GM23338 (cell line): ENCODE measurements around the gene HCRT. TPM values are rescaled to one million over a fixed set of nuclear protein-coding genes. Genes with fewer than 3 reads are reported as not detected.

Experiments
- ATAC-seq: fragments of 200-7000 bp; cut with Tn5 transposase; 3 replicates; pipeline ENCODE4 v1.9.1; 2020
- DNase-seq: peaks from one replicate; pipeline ENCODE4 v3.0.0-alpha.2; 2015; ENCODE audit warnings: low spot score
- H2AFZ ChIP-seq: fragments of 200-600 bp; sonication (generic); 2 replicates; pipeline ENCODE4 v1.8.0; 2016; ENCODE audit warnings: antibody characterized with exemption, mild to moderate bottlenecking, moderate library complexity
- H3F3A ChIP-seq: fragments of 200-600 bp; sonication (generic); replicated peaks from 2 replicates; pipeline ENCODE4 v1.8.0; 2017; ENCODE audit warnings: antibody characterized with exemption, mixed run types, low read depth
- H3K27ac ChIP-seq: fragments of 200-600 bp; sonication (generic); 2 replicates; pipeline ENCODE4 v1.6.1; 2016; ENCODE audit warnings: low read depth
- H3K27me3 ChIP-seq: fragments of 200-600 bp; sonication (generic); 2 replicates; pipeline ENCODE4 v1.8.0; 2016; ENCODE audit warnings: mild to moderate bottlenecking, mixed run types, moderate library complexity; ENCODE audit not compliant: insufficient read depth
- H3K36me3 ChIP-seq: fragments of 200-600 bp; sonication (generic); 2 replicates; pipeline ENCODE4 v1.8.0; 2016; ENCODE audit warnings: mild to moderate bottlenecking; ENCODE audit not compliant: insufficient read depth
- H3K4me1 ChIP-seq: fragments of 200-600 bp; sonication (generic); 2 replicates; pipeline ENCODE4 v1.8.0; 2016; ENCODE audit warnings: mild to moderate bottlenecking, moderate library complexity; ENCODE audit not compliant: insufficient read depth
- H3K4me2 ChIP-seq: fragments of 200-600 bp; sonication (generic); 2 replicates; pipeline ENCODE4 v1.7.1; 2017; ENCODE audit warnings: mixed run types
- H3K4me3 ChIP-seq: fragments of 200-600 bp; sonication (generic); 2 replicates; pipeline ENCODE4 v1.6.1; 2016; ENCODE audit warnings: mixed run types
- H3K79me2 ChIP-seq: fragments of 200-600 bp; sonication (generic); replicated peaks from 2 replicates; pipeline ENCODE4 v1.8.0; 2017; ENCODE audit warnings: mild to moderate bottlenecking; ENCODE audit not compliant: insufficient read depth
- H3K9me2 ChIP-seq: fragments of 200-600 bp; sonication (generic); 2 replicates; pipeline ENCODE4 v1.8.0; 2017; ENCODE audit not compliant: insufficient read depth
- H4K20me1 ChIP-seq: fragments of 200-600 bp; sonication (generic); replicated peaks from 2 replicates; pipeline ENCODE4 v1.8.0; 2017; ENCODE audit warnings: mild to moderate bottlenecking; ENCODE audit not compliant: insufficient read depth
- H3K27ac Mint-ChIP-seq: 2 replicates; pipeline ENCODE4 v1.8.0; 2020; ENCODE audit warnings: inconsistent platforms, mild to moderate bottlenecking, moderate library complexity, mixed read lengths
- H3K27me3 Mint-ChIP-seq: 3 replicates; pipeline ENCODE4 v1.8.0; 2022; ENCODE audit warnings: low read depth, mild to moderate bottlenecking, moderate library complexity, mixed read lengths, inconsistent platforms; ENCODE audit not compliant: insufficient read depth, poor library complexity
- H3K36me3 Mint-ChIP-seq: 3 replicates; pipeline ENCODE4 v1.8.0; 2021; ENCODE audit warnings: low read depth, mild to moderate bottlenecking, inconsistent platforms, moderate library complexity, mixed read lengths
- H3K4me1 Mint-ChIP-seq: 3 replicates; pipeline ENCODE4 v1.8.0; 2020; ENCODE audit warnings: mild to moderate bottlenecking, inconsistent platforms, mixed read lengths
- H3K4me3 Mint-ChIP-seq: 3 replicates; pipeline ENCODE4 v1.8.0; 2021; ENCODE audit warnings: moderate library complexity, mild to moderate bottlenecking, inconsistent platforms, mixed read lengths
- H3K9me3 Mint-ChIP-seq: 3 replicates; pipeline ENCODE4 v1.8.0; 2020; ENCODE audit warnings: moderate library complexity, mild to moderate bottlenecking, inconsistent platforms, mixed read lengths
- CREB1 ChIP-seq: fragments of 250-450 bp; sonication (Bioruptor Pico); IDR thresholded peaks from 2 replicates; pipeline ENCODE4 v1.5.0; 2020; ENCODE audit warnings: low read depth, mild to moderate bottlenecking, moderate library complexity
- EZH2 ChIP-seq: fragments of 200-600 bp; sonication (generic); IDR thresholded peaks from one replicate; pipeline ENCODE4 v1.8.0; 2017; ENCODE audit warnings: antibody characterized with exemption, mild to moderate bottlenecking, low read depth; ENCODE audit not compliant: unreplicated experiment
- EZH2phosphoT487 ChIP-seq: fragments of 200-600 bp; sonication (generic); IDR thresholded peaks from one replicate; pipeline ENCODE4 v1.8.1; 2018; ENCODE audit warnings: antibody characterized with exemption; ENCODE audit not compliant: unreplicated experiment
- JUNB ChIP-seq: IDR thresholded peaks from one replicate; pipeline ENCODE4 v1.6.1; 2016; ENCODE audit warnings: antibody characterized with exemption; ENCODE audit not compliant: unreplicated experiment
- NANOG ChIP-seq: IDR thresholded peaks from 2 replicates; pipeline ENCODE4 v1.6.1; 2016; ENCODE audit warnings: antibody characterized with exemption, borderline replicate concordance
- POLR2AphosphoS5 ChIP-seq: IDR thresholded peaks from 2 replicates; pipeline ENCODE4 v1.6.1; 2016; ENCODE audit warnings: antibody characterized with exemption, low read depth
- STAT1 ChIP-seq: IDR thresholded peaks from one replicate; pipeline ENCODE4 v1.6.1; 2016; ENCODE audit warnings: antibody characterized with exemption; ENCODE audit not compliant: unreplicated experiment
- ZNF114 ChIP-seq: fragments of 250-450 bp; sonication (Bioruptor Pico); IDR thresholded peaks from 2 replicates; pipeline ENCODE4 v1.5.0; 2020; ENCODE audit warnings: mild to moderate bottlenecking, moderate library complexity
- ZNF331 ChIP-seq: fragments of 250-450 bp; sonication (Bioruptor Pico); IDR thresholded peaks from 2 replicates; pipeline ENCODE4 v1.5.0; 2020; ENCODE audit warnings: low read depth, mild to moderate bottlenecking, moderate library complexity
- polyA plus RNA-seq: library from polyadenylated mRNA; unstranded; fragments of >200 nt; fragmentation: Nextera tagmentation; extraction: Ambion mirVana; gene quantifications from 2 replicates; pipeline ENCODE4 v1.2.1, GENCODE V29; 2016
- total RNA-seq: library from RNA; depleted of rRNA; stranded (reverse); fragments of >200 nt; shearing (Covaris generic); gene quantifications from 2 replicates; pipeline ENCODE4 v1.2.3, GENCODE V29; 2014
- TF ChIP-seq, protein P1 (sequence below), 2 experiments: fragments of 200-600 bp in 1 of 2; sonication (generic) in 1 of 2; conservative IDR thresholded peaks; 2 replicates each; pipeline versions ENCODE4 v1.5.1 to v1.6.1; 2016 to 2017; ENCODE audit warnings: antibody characterized with exemption in 2 of 2, low read depth in 2 of 2, mild to moderate bottlenecking in 2 of 2, moderate library complexity in 1 of 2
- TF ChIP-seq, protein P2 (sequence below): IDR thresholded peaks from one replicate; pipeline ENCODE4 v1.6.1; 2018; ENCODE audit warnings: antibody characterized with exemption; ENCODE audit not compliant: unreplicated experiment
- TF ChIP-seq, protein P3 (sequence below): IDR thresholded peaks from 2 replicates; pipeline ENCODE4 v1.6.1; 2016; ENCODE audit warnings: antibody characterized with exemption
- TF ChIP-seq, protein P4 (sequence below): fragments of 250-450 bp; sonication (Bioruptor Pico); IDR thresholded peaks from 2 replicates; pipeline ENCODE4 v1.5.0; 2020; ENCODE audit warnings: mild to moderate bottlenecking, moderate library complexity

HCRT gene
- total and polyA plus RNA-seq, 2 experiments from 2014 or later = not detected

DNA sequence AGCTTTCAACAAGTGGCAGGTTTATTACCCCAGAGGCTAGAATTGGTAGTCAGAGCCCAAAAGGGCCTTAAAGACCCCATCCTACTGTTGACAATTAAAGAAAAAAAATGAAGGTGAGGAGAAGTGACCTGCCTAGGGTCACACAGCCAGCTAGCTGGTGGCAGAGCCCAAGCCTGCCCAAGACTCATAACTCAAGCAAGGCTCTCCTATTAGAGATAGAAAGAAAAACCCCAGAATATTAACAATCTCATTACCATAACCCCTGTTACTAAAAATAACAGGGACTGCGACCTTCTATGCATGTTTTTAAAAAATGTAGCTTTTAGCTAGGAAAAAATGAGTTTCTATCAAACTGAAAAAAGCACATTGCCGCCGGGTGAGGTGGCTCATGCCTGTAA is 48.6 kb downstream of the HCRT start:
- Mint-ChIP-seq H3K9me3 (no peaks in the 10 kb centered on the region), H3K4me3 (no peak overlapping the region), H3K27ac (no peak overlapping the region), H3K4me1 (peaks cover 23% of the 10 kb centered on the region), H3K36me3 (peaks cover 5% of the 10 kb centered on the region), H3K27me3 (peaks cover 6% of the 10 kb centered on the region)
- peaks cover 10% of the 10 kb centered on the region for H3K4me1 ChIP-seq
- no peak for ATAC-seq
- no peaks in the 10 kb centered on the region for H3K9me2 ChIP-seq
- H3F3A ChIP-seq = 0 out of 2 replicates have a peak, but pooled peaks cover 4% of the 10 kb centered on the region
- no peaks in the 10 kb centered on the region; the same call in 1 of the 2 replicates for H3K36me3 ChIP-seq
- H3K27me3 ChIP-seq = no peaks in the 10 kb centered on the region
- peak overlapping the region; percentile 22 for H3K27ac ChIP-seq
- DNase-seq = no peak
- TF ChIP-seq, protein P1, sequence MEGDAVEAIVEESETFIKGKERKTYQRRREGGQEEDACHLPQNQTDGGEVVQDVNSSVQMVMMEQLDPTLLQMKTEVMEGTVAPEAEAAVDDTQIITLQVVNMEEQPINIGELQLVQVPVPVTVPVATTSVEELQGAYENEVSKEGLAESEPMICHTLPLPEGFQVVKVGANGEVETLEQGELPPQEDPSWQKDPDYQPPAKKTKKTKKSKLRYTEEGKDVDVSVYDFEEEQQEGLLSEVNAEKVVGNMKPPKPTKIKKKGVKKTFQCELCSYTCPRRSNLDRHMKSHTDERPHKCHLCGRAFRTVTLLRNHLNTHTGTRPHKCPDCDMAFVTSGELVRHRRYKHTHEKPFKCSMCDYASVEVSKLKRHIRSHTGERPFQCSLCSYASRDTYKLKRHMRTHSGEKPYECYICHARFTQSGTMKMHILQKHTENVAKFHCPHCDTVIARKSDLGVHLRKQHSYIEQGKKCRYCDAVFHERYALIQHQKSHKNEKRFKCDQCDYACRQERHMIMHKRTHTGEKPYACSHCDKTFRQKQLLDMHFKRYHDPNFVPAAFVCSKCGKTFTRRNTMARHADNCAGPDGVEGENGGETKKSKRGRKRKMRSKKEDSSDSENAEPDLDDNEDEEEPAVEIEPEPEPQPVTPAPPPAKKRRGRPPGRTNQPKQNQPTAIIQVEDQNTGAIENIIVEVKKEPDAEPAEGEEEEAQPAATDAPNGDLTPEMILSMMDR (conservative IDR thresholded peaks at IDR 0.05; ENCODE audit: low read depth in 2 of 2) = no peak
- no peak for TF ChIP-seq ZNF331
- TF ChIP-seq, protein P2, sequence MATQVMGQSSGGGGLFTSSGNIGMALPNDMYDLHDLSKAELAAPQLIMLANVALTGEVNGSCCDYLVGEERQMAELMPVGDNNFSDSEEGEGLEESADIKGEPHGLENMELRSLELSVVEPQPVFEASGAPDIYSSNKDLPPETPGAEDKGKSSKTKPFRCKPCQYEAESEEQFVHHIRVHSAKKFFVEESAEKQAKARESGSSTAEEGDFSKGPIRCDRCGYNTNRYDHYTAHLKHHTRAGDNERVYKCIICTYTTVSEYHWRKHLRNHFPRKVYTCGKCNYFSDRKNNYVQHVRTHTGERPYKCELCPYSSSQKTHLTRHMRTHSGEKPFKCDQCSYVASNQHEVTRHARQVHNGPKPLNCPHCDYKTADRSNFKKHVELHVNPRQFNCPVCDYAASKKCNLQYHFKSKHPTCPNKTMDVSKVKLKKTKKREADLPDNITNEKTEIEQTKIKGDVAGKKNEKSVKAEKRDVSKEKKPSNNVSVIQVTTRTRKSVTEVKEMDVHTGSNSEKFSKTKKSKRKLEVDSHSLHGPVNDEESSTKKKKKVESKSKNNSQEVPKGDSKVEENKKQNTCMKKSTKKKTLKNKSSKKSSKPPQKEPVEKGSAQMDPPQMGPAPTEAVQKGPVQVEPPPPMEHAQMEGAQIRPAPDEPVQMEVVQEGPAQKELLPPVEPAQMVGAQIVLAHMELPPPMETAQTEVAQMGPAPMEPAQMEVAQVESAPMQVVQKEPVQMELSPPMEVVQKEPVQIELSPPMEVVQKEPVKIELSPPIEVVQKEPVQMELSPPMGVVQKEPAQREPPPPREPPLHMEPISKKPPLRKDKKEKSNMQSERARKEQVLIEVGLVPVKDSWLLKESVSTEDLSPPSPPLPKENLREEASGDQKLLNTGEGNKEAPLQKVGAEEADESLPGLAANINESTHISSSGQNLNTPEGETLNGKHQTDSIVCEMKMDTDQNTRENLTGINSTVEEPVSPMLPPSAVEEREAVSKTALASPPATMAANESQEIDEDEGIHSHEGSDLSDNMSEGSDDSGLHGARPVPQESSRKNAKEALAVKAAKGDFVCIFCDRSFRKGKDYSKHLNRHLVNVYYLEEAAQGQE = no peak
- TF ChIP-seq STAT1 = no peak
- TF ChIP-seq JUNB = no peak
- TF ChIP-seq, protein P3, sequence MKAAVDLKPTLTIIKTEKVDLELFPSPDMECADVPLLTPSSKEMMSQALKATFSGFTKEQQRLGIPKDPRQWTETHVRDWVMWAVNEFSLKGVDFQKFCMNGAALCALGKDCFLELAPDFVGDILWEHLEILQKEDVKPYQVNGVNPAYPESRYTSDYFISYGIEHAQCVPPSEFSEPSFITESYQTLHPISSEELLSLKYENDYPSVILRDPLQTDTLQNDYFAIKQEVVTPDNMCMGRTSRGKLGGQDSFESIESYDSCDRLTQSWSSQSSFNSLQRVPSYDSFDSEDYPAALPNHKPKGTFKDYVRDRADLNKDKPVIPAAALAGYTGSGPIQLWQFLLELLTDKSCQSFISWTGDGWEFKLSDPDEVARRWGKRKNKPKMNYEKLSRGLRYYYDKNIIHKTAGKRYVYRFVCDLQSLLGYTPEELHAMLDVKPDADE = no peak
- no peak for TF ChIP-seq POLR2AphosphoS5
- no peak for TF ChIP-seq EZH2phosphoT487
- TF ChIP-seq EZH2 = no peak
- no peak for TF ChIP-seq ZNF114
- TF ChIP-seq NANOG = no peak
- TF ChIP-seq, protein P4, sequence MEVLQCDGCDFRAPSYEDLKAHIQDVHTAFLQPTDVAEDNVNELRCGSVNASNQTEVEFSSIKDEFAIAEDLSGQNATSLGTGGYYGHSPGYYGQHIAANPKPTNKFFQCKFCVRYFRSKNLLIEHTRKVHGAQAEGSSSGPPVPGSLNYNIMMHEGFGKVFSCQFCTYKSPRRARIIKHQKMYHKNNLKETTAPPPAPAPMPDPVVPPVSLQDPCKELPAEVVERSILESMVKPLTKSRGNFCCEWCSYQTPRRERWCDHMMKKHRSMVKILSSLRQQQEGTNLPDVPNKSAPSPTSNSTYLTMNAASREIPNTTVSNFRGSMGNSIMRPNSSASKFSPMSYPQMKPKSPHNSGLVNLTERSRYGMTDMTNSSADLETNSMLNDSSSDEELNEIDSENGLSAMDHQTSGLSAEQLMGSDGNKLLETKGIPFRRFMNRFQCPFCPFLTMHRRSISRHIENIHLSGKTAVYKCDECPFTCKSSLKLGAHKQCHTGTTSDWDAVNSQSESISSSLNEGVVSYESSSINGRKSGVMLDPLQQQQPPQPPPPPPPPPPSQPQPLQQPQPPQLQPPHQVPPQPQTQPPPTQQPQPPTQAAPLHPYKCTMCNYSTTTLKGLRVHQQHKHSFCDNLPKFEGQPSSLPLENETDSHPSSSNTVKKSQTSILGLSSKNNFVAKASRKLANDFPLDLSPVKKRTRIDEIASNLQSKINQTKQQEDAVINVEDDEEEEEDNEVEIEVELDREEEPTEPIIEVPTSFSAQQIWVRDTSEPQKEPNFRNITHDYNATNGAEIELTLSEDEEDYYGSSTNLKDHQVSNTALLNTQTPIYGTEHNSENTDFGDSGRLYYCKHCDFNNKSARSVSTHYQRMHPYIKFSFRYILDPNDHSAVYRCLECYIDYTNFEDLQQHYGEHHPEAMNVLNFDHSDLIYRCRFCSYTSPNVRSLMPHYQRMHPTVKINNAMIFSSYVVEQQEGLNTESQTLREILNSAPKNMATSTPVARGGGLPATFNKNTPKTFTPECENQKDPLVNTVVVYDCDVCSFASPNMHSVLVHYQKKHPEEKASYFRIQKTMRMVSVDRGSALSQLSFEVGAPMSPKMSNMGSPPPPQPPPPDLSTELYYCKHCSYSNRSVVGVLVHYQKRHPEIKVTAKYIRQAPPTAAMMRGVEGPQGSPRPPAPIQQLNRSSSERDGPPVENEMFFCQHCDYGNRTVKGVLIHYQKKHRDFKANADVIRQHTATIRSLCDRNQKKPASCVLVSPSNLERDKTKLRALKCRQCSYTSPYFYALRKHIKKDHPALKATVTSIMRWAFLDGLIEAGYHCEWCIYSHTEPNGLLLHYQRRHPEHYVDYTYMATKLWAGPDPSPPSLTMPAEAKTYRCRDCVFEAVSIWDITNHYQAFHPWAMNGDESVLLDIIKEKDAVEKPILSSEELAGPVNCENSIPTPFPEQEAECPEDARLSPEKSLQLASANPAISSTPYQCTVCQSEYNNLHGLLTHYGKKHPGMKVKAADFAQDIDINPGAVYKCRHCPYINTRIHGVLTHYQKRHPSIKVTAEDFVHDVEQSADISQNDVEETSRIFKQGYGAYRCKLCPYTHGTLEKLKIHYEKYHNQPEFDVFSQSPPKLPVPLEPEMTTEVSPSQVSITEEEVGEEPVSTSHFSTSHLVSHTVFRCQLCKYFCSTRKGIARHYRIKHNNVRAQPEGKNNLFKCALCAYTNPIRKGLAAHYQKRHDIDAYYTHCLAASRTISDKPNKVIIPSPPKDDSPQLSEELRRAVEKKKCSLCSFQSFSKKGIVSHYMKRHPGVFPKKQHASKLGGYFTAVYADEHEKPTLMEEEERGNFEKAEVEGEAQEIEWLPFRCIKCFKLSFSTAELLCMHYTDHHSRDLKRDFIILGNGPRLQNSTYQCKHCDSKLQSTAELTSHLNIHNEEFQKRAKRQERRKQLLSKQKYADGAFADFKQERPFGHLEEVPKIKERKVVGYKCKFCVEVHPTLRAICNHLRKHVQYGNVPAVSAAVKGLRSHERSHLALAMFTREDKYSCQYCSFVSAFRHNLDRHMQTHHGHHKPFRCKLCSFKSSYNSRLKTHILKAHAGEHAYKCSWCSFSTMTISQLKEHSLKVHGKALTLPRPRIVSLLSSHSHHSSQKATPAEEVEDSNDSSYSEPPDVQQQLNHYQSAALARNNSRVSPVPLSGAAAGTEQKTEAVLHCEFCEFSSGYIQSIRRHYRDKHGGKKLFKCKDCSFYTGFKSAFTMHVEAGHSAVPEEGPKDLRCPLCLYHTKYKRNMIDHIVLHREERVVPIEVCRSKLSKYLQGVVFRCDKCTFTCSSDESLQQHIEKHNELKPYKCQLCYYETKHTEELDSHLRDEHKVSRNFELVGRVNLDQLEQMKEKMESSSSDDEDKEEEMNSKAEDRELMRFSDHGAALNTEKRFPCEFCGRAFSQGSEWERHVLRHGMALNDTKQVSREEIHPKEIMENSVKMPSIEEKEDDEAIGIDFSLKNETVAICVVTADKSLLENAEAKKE (CRISPR knock-in tag) = no peak
- no peak for TF ChIP-seq CREB1 (CRISPR knock-in tag)
- no peak overlapping the region for H2AFZ ChIP-seq
- peaks cover 16% of the 10 kb centered on the region for H4K20me1 ChIP-seq
- peaks cover 86% of the 10 kb centered on the region for H3K79me2 ChIP-seq
- H3K4me2 ChIP-seq = no peak overlapping the region
- no peak overlapping the region for H3K4me3 ChIP-seq
